ENCODE data around the gene MICAL2.
A peak's percentile ranks its signal among the peaks of the same experiment; 100 is the strongest.

Gene MICAL2

GRCh38 chr11:12192794-12193514 is 82.6 kb downstream of the MICAL2 start:
- Histone ChIP-seq H3K9me3 (replicated peaks; ENCODE audit: low read length) (no peaks in the 10 kb centered on the region), H3K36me3 (ENCODE audit: insufficient read depth, low read length) (peaks cover 19% of the 10 kb centered on the region), H3K27me3 (ENCODE audit: control insufficient read depth, insufficient read depth, low read length) (no peaks in the 10 kb centered on the region), H3K4me3 (ENCODE audit: low read length) (no peak overlapping the region), H3K4me1 (ENCODE audit: control insufficient read depth, insufficient read depth, low read length) (no peaks in the 10 kb centered on the region), H3K9ac (ENCODE audit: low read depth, low read length) (no peak overlapping the region), H3K4me2 (ENCODE audit: low read length) (no peak overlapping the region)

- H3K9me3 ChIP-seq (replicated peaks; ENCODE audit: low read length), result no peaks in the 10 kb centered on the region
- peaks cover 17% of the 10 kb centered on the region for H3K36me3 ChIP-seq (ENCODE audit: insufficient read depth, low read length)
- H3K27me3 ChIP-seq (ENCODE audit: control insufficient read depth, insufficient read depth, low read length), result no peaks in the 10 kb centered on the region
- H3K4me1 ChIP-seq (ENCODE audit: control insufficient read depth, insufficient read depth, low read length), result no peaks in the 10 kb centered on the region
- H3K9ac ChIP-seq (ENCODE audit: low read depth, low read length), result no peak overlapping the region
- H3K4me2 ChIP-seq (ENCODE audit: low read length), result no peak overlapping the region
- no peak overlapping the region for H3K4me3 ChIP-seq (ENCODE audit: low read length)
Observed at GRCh38 chr11:12193515-12194336, 83.3 kb downstream of the MICAL2 start.

- H3K9ac ChIP-seq (ENCODE audit: low read depth, low read length), result no peak overlapping the region
- H3K4me3 ChIP-seq (ENCODE audit: low read length), result no peak overlapping the region
- no peaks in the 10 kb centered on the region for H3K9me3 ChIP-seq (replicated peaks; ENCODE audit: low read length)
- no peak overlapping the region for H3K4me2 ChIP-seq (ENCODE audit: low read length)
- peaks cover 25% of the 10 kb centered on the region for H3K36me3 ChIP-seq (ENCODE audit: insufficient read depth, low read length)
- peaks cover 13% of the 10 kb centered on the region for H3K4me1 ChIP-seq (ENCODE audit: control insufficient read depth, insufficient read depth, low read length)
- no peaks in the 10 kb centered on the region for H3K27me3 ChIP-seq (ENCODE audit: control insufficient read depth, insufficient read depth, low read length)
Observed at GRCh38 chr11:12195768-12196167, 85.4 kb downstream of the MICAL2 start.

- H3K4me1 ChIP-seq (ENCODE audit: control insufficient read depth, insufficient read depth, low read length), result peaks cover 18% of the 10 kb centered on the region
- H3K9ac ChIP-seq (ENCODE audit: low read depth, low read length), result no peak overlapping the region
- H3K36me3 ChIP-seq (ENCODE audit: insufficient read depth, low read length), result peaks cover 25% of the 10 kb centered on the region
- H3K4me2 ChIP-seq (ENCODE audit: low read length), result no peak overlapping the region
- no peaks in the 10 kb centered on the region for H3K27me3 ChIP-seq (ENCODE audit: control insufficient read depth, insufficient read depth, low read length)
- no peak overlapping the region for H3K4me3 ChIP-seq (ENCODE audit: low read length)
- no peaks in the 10 kb centered on the region for H3K9me3 ChIP-seq (replicated peaks; ENCODE audit: low read length)
Observed at GRCh38 chr11:12196308-12196707, 85.9 kb downstream of the MICAL2 start.

- no peaks in the 10 kb centered on the region for H3K27me3 ChIP-seq (ENCODE audit: control insufficient read depth, insufficient read depth, low read length)
- H3K4me1 ChIP-seq (ENCODE audit: control insufficient read depth, insufficient read depth, low read length), result peaks cover 23% of the 10 kb centered on the region
- no peaks in the 10 kb centered on the region for H3K9me3 ChIP-seq (replicated peaks; ENCODE audit: low read length)
- H3K4me2 ChIP-seq (ENCODE audit: low read length), result no peak overlapping the region
- H3K9ac ChIP-seq (ENCODE audit: low read depth, low read length), result no peak overlapping the region
- no peak overlapping the region for H3K4me3 ChIP-seq (ENCODE audit: low read length)
- peaks cover 25% of the 10 kb centered on the region for H3K36me3 ChIP-seq (ENCODE audit: insufficient read depth, low read length)
Observed at GRCh38 chr11:12196872-12197271, 86.5 kb downstream of the MICAL2 start.

- no peak overlapping the region for H3K4me2 ChIP-seq (ENCODE audit: low read length)
- no peak overlapping the region for H3K9ac ChIP-seq (ENCODE audit: low read depth, low read length)
- peaks cover 27% of the 10 kb centered on the region for H3K4me1 ChIP-seq (ENCODE audit: control insufficient read depth, insufficient read depth, low read length)
- peaks cover 22% of the 10 kb centered on the region for H3K36me3 ChIP-seq (ENCODE audit: insufficient read depth, low read length)
- H3K4me3 ChIP-seq (ENCODE audit: low read length), result no peak overlapping the region
- no peaks in the 10 kb centered on the region for H3K27me3 ChIP-seq (ENCODE audit: control insufficient read depth, insufficient read depth, low read length)
- no peaks in the 10 kb centered on the region for H3K9me3 ChIP-seq (replicated peaks; ENCODE audit: low read length)
Observed at GRCh38 chr11:12198251-12199222, 88.1 kb downstream of the MICAL2 start.

- peaks cover 28% of the 10 kb centered on the region for H3K36me3 ChIP-seq (ENCODE audit: insufficient read depth, low read length)
Observed at GRCh38 chr11:12199231-12199948, 89.0 kb downstream of the MICAL2 start.

GRCh38 chr11:12200279-12200990 is 90.0 kb downstream of the MICAL2 start:
- Histone ChIP-seq H3K27me3 (ENCODE audit: control insufficient read depth, insufficient read depth, low read length) (no peaks in the 10 kb centered on the region), H3K36me3 (ENCODE audit: insufficient read depth, low read length) (peaks cover 36% of the 10 kb centered on the region), H3K4me1 (ENCODE audit: control insufficient read depth, insufficient read depth, low read length) (peaks cover 33% of the 10 kb centered on the region), H3K9me3 (replicated peaks; ENCODE audit: low read length) (no peaks in the 10 kb centered on the region), H3K4me2 (ENCODE audit: low read length) (peak overlapping the region; percentile 9), H3K4me3 (ENCODE audit: low read length) (no peak overlapping the region), H3K9ac (ENCODE audit: low read depth, low read length) (peak overlapping the region; percentile 66)

More at GRCh38 chr11:12199231-12199948, 89.0 kb downstream of the MICAL2 start:
- Histone ChIP-seq H3K9me3 (replicated peaks; ENCODE audit: low read length) (no peaks in the 10 kb centered on the region), H3K9ac (ENCODE audit: low read depth, low read length) (peak overlapping the region; percentile 66), H3K4me2 (ENCODE audit: low read length) (no peak overlapping the region), H3K4me1 (ENCODE audit: control insufficient read depth, insufficient read depth, low read length) (peaks cover 27% of the 10 kb centered on the region), H3K27me3 (ENCODE audit: control insufficient read depth, insufficient read depth, low read length) (no peaks in the 10 kb centered on the region), H3K4me3 (ENCODE audit: low read length) (no peak overlapping the region)

GRCh38 chr11:12200991-12201985 is 90.9 kb downstream of the MICAL2 start:
- Histone ChIP-seq H3K4me2 (ENCODE audit: low read length) (peak overlapping the region; percentile 9), H3K27me3 (ENCODE audit: control insufficient read depth, insufficient read depth, low read length) (no peaks in the 10 kb centered on the region), H3K36me3 (ENCODE audit: insufficient read depth, low read length) (peaks cover 41% of the 10 kb centered on the region), H3K9ac (ENCODE audit: low read depth, low read length) (peak overlapping the region; percentile 66), H3K9me3 (replicated peaks; ENCODE audit: low read length) (no peaks in the 10 kb centered on the region), H3K4me3 (ENCODE audit: low read length) (no peak overlapping the region), H3K4me1 (ENCODE audit: control insufficient read depth, insufficient read depth, low read length) (peaks cover 39% of the 10 kb centered on the region)

Data from skeletal muscle satellite cell (primary cell).